Measurements from ENCODE around the gene S1PR4. TPM values are rescaled to one million over a fixed set of nuclear protein-coding genes. Genes with fewer than 3 reads are reported as not detected.
A peak's percentile ranks its signal among the peaks of the same experiment; 100 is the strongest.

The S1PR4 gene
- total and polyA plus RNA-seq, 9 of the 15 experiments (the other 6 are each of a cell fraction or from before 2014, with no cell fraction given): 0.27 TPM; not detected in 8

DNA sequence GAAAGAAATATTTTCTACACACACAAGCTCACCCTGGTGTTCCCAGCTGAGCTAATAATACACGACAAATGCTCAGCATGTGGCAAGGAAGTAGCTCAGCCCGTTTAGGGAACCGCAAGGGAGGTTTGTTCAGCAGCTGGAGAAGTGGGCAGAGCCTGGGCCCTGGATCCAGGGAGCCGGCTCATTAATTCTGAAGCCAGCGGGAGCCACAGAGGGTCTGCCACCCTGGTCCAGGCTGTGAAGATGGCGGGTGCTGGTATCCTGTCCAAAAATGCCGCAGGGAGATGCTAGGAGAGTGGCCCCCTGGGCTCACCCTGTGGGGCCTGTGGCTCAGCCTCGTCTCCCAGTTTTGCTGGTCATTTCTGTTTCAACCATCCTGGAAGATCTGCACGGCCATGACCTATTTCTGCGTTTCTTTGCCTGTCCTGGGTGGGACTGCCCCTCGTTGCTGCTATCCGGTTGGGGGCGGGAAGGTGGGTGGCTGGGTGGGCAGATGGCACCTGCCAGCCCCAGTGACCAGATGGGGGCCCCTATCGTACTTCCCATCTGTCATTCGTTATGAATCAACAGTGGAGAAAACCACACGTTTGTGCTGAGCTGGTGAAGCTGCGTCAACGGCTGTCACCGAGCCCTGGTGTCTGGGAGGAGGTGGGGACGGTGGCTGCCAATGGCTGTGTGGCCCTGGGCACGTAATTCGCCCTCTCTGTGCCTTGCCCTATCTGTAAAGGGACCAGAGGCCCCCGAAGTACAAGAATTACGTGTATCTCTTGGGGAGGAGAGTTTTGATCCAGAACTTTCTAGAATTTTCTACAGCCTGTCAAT is 45.4 kb upstream of the S1PR4 start (continued):
- TF ChIP-seq, protein P1, sequence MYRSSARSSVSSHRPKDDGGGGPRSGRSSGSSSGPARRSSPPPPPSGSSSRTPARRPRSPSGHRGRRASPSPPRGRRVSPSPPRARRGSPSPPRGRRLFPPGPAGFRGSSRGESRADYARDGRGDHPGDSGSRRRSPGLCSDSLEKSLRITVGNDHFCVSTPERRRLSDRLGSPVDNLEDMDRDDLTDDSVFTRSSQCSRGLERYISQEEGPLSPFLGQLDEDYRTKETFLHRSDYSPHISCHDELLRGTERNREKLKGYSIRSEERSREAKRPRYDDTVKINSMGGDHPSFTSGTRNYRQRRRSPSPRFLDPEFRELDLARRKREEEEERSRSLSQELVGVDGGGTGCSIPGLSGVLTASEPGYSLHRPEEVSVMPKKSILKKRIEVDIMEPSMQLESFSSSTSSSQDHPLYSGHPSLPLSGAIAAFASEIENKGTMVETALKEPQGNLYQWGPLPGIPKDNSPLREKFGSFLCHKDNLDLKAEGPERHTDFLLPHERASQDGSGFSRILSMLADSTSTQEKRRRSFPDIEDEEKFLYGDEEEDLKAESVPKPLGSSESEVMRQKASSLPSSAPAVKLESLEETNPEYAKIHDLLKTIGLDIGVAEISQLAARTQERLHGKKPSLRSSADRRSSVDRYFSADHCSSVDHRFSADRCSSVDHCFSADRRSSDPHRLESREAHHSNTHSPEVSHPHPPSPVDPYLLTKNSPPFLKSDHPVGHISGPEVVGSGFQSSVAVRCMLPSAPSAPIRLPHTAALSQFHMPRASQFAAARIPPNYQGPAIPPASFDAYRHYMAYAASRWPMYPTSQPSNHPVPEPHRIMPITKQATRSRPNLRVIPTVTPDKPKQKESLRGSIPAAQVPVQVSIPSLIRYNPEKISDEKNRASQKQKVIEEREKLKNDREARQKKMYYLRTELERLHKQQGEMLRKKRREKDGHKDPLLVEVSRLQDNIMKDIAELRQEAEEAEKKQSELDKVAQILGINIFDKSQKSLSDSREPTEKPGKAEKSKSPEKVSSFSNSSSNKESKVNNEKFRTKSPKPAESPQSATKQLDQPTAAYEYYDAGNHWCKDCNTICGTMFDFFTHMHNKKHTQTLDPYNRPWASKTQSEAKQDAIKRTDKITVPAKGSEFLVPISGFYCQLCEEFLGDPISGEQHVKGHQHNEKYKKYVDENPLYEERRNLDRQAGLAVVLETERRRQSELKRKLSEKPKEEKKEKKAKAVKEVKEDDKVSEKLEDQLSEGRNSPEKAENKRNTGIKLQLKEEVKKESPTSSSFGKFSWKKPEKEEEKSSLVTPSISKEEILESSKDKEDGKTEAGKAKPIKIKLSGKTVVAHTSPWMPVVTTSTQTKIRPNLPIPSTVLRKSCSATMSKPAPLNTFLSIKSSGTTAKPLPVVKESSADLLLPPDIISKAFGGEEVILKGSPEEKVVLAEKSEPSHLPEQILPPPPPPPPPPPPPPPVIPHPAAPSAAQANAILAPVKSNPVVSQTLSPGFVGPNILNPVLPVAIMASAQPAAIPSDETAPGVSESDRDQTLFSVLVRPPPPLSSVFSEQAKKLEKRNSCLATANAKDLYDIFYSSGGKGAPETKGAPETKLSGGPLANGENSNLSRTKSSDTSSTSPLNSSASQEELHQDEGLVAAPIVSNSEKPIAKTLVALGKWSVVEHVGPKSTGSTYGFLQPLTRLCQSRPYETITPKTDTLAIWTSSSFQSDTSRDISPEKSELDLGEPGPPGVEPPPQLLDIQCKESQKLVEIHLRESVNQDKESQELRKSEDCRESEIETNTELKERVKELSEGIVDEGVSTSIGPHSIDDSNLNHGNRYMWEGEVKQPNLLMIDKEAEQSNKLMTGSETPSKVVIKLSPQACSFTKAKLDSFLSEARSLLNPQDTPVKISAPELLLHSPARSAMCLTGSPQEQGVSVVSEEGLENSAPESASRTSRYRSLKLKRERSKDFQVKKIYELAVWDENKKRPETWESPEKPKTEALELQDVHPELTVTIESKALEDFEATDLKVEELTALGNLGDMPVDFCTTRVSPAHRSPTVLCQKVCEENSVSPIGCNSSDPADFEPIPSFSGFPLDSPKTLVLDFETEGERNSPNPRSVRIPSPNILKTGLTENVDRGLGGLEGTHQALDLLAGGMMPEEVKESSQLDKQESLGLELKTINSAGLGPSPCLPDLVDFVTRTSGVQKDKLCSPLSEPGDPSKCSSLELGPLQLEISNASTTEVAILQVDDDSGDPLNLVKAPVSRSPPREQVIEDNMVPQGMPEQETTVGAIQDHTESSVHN (IDR thresholded peaks at IDR 0.05; ENCODE audit: borderline replicate concordance in 1 of 2, low read depth in 1 of 2): no peak
- TF ChIP-seq, protein P2, sequence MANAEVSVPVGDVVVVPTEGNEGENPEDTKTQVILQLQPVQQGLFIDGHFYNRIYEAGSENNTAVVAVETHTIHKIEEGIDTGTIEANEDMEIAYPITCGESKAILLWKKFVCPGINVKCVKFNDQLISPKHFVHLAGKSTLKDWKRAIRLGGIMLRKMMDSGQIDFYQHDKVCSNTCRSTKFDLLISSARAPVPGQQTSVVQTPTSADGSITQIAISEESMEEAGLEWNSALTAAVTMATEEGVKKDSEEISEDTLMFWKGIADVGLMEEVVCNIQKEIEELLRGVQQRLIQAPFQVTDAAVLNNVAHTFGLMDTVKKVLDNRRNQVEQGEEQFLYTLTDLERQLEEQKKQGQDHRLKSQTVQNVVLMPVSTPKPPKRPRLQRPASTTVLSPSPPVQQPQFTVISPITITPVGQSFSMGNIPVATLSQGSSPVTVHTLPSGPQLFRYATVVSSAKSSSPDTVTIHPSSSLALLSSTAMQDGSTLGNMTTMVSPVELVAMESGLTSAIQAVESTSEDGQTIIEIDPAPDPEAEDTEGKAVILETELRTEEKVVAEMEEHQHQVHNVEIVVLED (CRISPR knock-in tag; IDR thresholded peaks at IDR 0.05): no peak
- TF ChIP-seq, protein P3, sequence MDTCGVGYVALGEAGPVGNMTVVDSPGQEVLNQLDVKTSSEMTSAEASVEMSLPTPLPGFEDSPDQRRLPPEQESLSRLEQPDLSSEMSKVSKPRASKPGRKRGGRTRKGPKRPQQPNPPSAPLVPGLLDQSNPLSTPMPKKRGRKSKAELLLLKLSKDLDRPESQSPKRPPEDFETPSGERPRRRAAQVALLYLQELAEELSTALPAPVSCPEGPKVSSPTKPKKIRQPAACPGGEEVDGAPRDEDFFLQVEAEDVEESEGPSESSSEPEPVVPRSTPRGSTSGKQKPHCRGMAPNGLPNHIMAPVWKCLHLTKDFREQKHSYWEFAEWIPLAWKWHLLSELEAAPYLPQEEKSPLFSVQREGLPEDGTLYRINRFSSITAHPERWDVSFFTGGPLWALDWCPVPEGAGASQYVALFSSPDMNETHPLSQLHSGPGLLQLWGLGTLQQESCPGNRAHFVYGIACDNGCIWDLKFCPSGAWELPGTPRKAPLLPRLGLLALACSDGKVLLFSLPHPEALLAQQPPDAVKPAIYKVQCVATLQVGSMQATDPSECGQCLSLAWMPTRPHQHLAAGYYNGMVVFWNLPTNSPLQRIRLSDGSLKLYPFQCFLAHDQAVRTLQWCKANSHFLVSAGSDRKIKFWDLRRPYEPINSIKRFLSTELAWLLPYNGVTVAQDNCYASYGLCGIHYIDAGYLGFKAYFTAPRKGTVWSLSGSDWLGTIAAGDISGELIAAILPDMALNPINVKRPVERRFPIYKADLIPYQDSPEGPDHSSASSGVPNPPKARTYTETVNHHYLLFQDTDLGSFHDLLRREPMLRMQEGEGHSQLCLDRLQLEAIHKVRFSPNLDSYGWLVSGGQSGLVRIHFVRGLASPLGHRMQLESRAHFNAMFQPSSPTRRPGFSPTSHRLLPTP (IDR thresholded peaks at IDR 0.05; ENCODE audit: borderline replicate concordance, extremely low read depth, insufficient read length): no peak
- TF ChIP-seq FUS (optimal IDR thresholded peaks at IDR 0.05; ENCODE audit: low read depth, low read length): no peak
- TF ChIP-seq POU5F1 (IDR thresholded peaks at IDR 0.05; ENCODE audit: borderline replicate concordance, low read depth, low read length, partially characterized antibody): peak; percentile 3
- 0 out of 2 replicates have a peak, but pooled peaks have one; percentile 17 for TF ChIP-seq MTA1 (IDR thresholded peaks at IDR 0.05; ENCODE audit: borderline replicate concordance)
- TF ChIP-seq SIRT6 (IDR thresholded peaks at IDR 0.05; ENCODE audit: low read depth, low read length): no peak
- TF ChIP-seq NELFE (IDR thresholded peaks at IDR 0.05; ENCODE audit: insufficient read depth, insufficient read length): no peak
- no peak for TF ChIP-seq HEY1 (CRISPR knock-in tag; IDR thresholded peaks at IDR 0.05; ENCODE audit: borderline replicate concordance)
- TF ChIP-seq, protein P4, sequence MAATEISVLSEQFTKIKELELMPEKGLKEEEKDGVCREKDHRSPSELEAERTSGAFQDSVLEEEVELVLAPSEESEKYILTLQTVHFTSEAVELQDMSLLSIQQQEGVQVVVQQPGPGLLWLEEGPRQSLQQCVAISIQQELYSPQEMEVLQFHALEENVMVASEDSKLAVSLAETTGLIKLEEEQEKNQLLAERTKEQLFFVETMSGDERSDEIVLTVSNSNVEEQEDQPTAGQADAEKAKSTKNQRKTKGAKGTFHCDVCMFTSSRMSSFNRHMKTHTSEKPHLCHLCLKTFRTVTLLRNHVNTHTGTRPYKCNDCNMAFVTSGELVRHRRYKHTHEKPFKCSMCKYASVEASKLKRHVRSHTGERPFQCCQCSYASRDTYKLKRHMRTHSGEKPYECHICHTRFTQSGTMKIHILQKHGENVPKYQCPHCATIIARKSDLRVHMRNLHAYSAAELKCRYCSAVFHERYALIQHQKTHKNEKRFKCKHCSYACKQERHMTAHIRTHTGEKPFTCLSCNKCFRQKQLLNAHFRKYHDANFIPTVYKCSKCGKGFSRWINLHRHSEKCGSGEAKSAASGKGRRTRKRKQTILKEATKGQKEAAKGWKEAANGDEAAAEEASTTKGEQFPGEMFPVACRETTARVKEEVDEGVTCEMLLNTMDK (IDR thresholded peaks at IDR 0.05; ENCODE audit: borderline replicate concordance, insufficient read depth, low read depth, low read length, poor library complexity, severe bottlenecking): no peak

Data from K562 (cell line).